ENCODE data around the gene ZNF618.

DNA sequence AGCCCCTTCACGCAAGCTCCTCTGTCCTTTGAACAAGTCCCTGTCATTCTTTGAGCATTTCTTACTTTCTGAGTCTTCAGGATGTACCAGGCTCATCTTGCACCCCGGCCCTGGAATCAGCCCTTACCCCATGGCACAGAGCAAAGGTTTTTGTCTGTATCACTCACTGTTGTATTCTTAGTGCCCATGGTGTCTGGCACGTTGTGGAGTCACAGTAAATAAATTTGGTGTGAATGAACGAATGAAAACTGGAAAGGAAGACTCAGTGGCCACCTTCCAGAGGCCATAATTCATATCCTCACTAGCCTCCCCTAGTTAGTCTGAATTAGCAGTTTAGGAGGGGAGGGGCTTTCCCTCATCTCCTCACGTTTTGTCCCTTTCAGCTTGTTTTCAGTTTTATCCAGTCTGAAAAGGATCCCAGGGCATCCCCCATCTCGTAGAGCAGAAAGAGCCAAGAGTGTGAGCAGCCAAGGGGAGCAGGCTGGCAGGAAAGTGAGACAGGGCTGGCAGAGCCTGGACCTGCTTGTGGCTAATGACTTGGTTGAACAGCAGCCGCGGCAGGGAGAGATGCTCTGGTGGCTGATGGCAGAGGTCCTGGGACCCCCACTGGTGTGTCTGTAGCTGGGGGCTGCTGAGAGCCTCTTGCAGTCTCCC is 42.7 kb downstream of the ZNF618 start:
- TF ChIP-seq CTCF (conservative IDR thresholded peaks at IDR 0.05; ENCODE audit: low read length) (no peak), EZH2phosphoT487 (IDR thresholded peaks at IDR 0.05; ENCODE audit: borderline replicate concordance, low read depth, low read length) (no peak)
